ENCODE measurements around the gene OAT. TPM values are rescaled to one million over a fixed set of nuclear protein-coding genes. Genes with fewer than 3 reads are reported as not detected.

Gene OAT
- total RNA-seq, 1 donor from 2014 or later: 119 TPM

- Mint-ChIP-seq H3K27me3 (ENCODE audit: low read depth, unreplicated experiment) (peaks cover 76% of the 10 kb centered on the region), H3K36me3 (ENCODE audit: low read depth, unreplicated experiment) (no peaks in the 10 kb centered on the region), H3K4me1 (ENCODE audit: low read depth, unreplicated experiment) (no peaks in the 10 kb centered on the region), H3K27ac (ENCODE audit: unreplicated experiment) (no peak overlapping the region), H3K9me3 (ENCODE audit: unreplicated experiment) (peaks cover 3% of the 10 kb centered on the region), H3K4me3 (ENCODE audit: unreplicated experiment) (no peak overlapping the region)
- no peak overlapping the region for H3K4me2 ChIP-seq (ENCODE audit: low read length)
- H4K20me1 ChIP-seq (ENCODE audit: insufficient read depth, low read length): no peaks in the 10 kb centered on the region
- H3K36me3 ChIP-seq (ENCODE audit: insufficient read depth, low read length): no peaks in the 10 kb centered on the region
- H3K4me3 ChIP-seq (ENCODE audit: insufficient read depth, low read depth, low read length): no peak overlapping the region
- FAIRE-seq (no peak), DNase-seq (ENCODE audit: low read depth) (no peak)
- H3K9ac ChIP-seq (ENCODE audit: low read length): no peak overlapping the region
- peaks cover 35% of the 10 kb centered on the region for H3K27me3 ChIP-seq (ENCODE audit: insufficient read depth, low read length)
- no peaks in the 10 kb centered on the region for H3K9me3 ChIP-seq (ENCODE audit: insufficient read depth, low read depth, low read length)
- H3K27ac ChIP-seq (ENCODE audit: low read depth, low read length): no peak overlapping the region
- TF ChIP-seq CTCF (IDR thresholded peaks at IDR 0.05; ENCODE audit: insufficient read depth, low read depth, low read length) (no peak), EZH2 (IDR thresholded peaks at IDR 0.05; ENCODE audit: insufficient read depth, low read length) (no peak)
- H2AFZ ChIP-seq (ENCODE audit: low read depth, low read length): no peak overlapping the region
- no peaks in the 10 kb centered on the region for H3K4me1 ChIP-seq (ENCODE audit: insufficient read depth, low read length)
- no peaks in the 10 kb centered on the region for H3K79me2 ChIP-seq (ENCODE audit: insufficient read depth, low read length)
Observed at GRCh38 chr10:124377101-124377500, 41.6 kb downstream of the OAT start.

GRCh38 chr10:124376411-124376810, 42.3 kb downstream of the OAT start:
- no peak for FAIRE-seq
- Mint-ChIP-seq H3K36me3 (ENCODE audit: low read depth, unreplicated experiment) (no peaks in the 10 kb centered on the region), H3K9me3 (ENCODE audit: unreplicated experiment) (peaks cover 9% of the 10 kb centered on the region)

More at GRCh38 chr10:124376411-124376810, 42.3 kb downstream of the OAT start:
- no peak for TF ChIP-seq CTCF (IDR thresholded peaks at IDR 0.05; ENCODE audit: insufficient read depth, low read depth, low read length)
- no peak for TF ChIP-seq EZH2 (IDR thresholded peaks at IDR 0.05; ENCODE audit: insufficient read depth, low read length)
- Histone ChIP-seq H3K4me1 (ENCODE audit: insufficient read depth, low read length) (no peaks in the 10 kb centered on the region), H3K79me2 (ENCODE audit: insufficient read depth, low read length) (no peaks in the 10 kb centered on the region), H3K9me3 (ENCODE audit: insufficient read depth, low read depth, low read length) (no peaks in the 10 kb centered on the region), H3K9ac (ENCODE audit: low read length) (no peak overlapping the region), H3K4me2 (ENCODE audit: low read length) (no peak overlapping the region), H3K27ac (ENCODE audit: low read depth, low read length) (no peak overlapping the region), H4K20me1 (ENCODE audit: insufficient read depth, low read length) (no peaks in the 10 kb centered on the region), H2AFZ (ENCODE audit: low read depth, low read length) (no peak overlapping the region), H3K27me3 (ENCODE audit: insufficient read depth, low read length) (peaks cover 34% of the 10 kb centered on the region), H3K4me3 (ENCODE audit: insufficient read depth, low read depth, low read length) (no peak overlapping the region), H3K36me3 (ENCODE audit: insufficient read depth, low read length) (no peaks in the 10 kb centered on the region)
- Mint-ChIP-seq H3K27ac (ENCODE audit: unreplicated experiment) (no peak overlapping the region), H3K4me1 (ENCODE audit: low read depth, unreplicated experiment) (no peaks in the 10 kb centered on the region), H3K27me3 (ENCODE audit: low read depth, unreplicated experiment) (peaks cover 79% of the 10 kb centered on the region), H3K4me3 (ENCODE audit: unreplicated experiment) (no peak overlapping the region)
- no peak for DNase-seq (ENCODE audit: low read depth)
